Cardiac muscle cell (in vitro differentiated cells and primary cell): Measurements from ENCODE around the gene RSPO3. TPM values are rescaled to one million over a fixed set of nuclear protein-coding genes. Genes with fewer than 3 reads are reported as not detected.

ENCODE experiments used
- DNase-seq, 2 donors: peaks; one replicate each; pipeline versions ENCODE4 v3.0.0 to v3.0.0-alpha.2; 2010 to 2017; ENCODE audit warnings: low read depth in 1 of 2, low spot score in 1 of 2
- H3K27ac ChIP-seq: fragments of 200-600 bp; sonication (generic); 2 replicates; pipeline ENCODE4 v1.5.1; 2016
- H3K27me3 ChIP-seq: fragments of 200-600 bp; sonication (generic); 2 replicates; pipeline ENCODE4 v1.6.0; 2016; ENCODE audit warnings: control low read depth
- H3K36me3 ChIP-seq: fragments of 200-600 bp; sonication (generic); 2 replicates; pipeline ENCODE4 v1.5.1; 2016; ENCODE audit warnings: control low read depth
- H3K4me1 ChIP-seq: fragments of 200-600 bp; sonication (generic); 2 replicates; pipeline ENCODE4 v1.8.1; 2017; ENCODE audit warnings: low read depth, mild to moderate bottlenecking, mixed run types
- H3K4me3 ChIP-seq: fragments of 200-600 bp; sonication (generic); 2 replicates; pipeline ENCODE4 v1.5.1; 2016; ENCODE audit warnings: mild to moderate bottlenecking
- H3K9me3 ChIP-seq: fragments of 200-600 bp; sonication (generic); 2 replicates; pipeline ENCODE4 v1.5.1; 2017; ENCODE audit warnings: low read depth, mild to moderate bottlenecking, control low read depth
- polyA plus RNA-seq: library from polyadenylated mRNA; unstranded; fragments of >200 nt; fragmentation: Nextera tagmentation; extraction: Ambion mirVana; gene quantifications from 2 replicates; pipeline ENCODE4 v1.2.1, GENCODE V29; 2016
- total RNA-seq: library from RNA; depleted of rRNA; stranded (reverse); fragments of >200 nt; gene quantifications from 2 replicates; pipeline ENCODE4 v1.2.3, GENCODE V29; 2016
- TF ChIP-seq, protein P1 (sequence below): IDR thresholded peaks from 2 replicates; pipeline ENCODE4 v1.5.1; 2012; ENCODE audit warnings: low read depth, mild to moderate bottlenecking, low read length

RSPO3 gene
- total and polyA plus RNA-seq, 2 experiments from 2014 or later, result 88.0 to 170 TPM

DNA sequence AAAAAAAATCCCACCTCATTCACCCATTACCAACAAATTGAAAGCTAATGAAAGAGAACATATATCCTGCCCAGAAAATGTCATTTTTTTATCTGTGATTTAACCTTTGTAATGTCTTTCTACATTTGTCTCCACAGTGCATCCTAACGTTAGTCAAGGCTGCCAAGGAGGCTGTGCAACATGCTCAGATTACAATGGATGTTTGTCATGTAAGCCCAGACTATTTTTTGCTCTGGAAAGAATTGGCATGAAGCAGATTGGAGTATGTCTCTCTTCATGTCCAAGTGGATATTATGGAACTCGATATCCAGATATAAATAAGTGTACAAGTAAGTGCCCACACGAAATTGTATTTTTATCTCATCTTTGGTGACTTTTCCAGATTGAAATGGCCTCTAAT is 30.0 kb downstream of the RSPO3 start:
- Histone ChIP-seq H3K36me3 (peaks cover 15% of the 10 kb centered on the region), H3K4me1 (no peaks in the 10 kb centered on the region), H3K4me3 (no peak overlapping the region), H3K27me3 (no peaks in the 10 kb centered on the region), H3K9me3 (no peaks in the 10 kb centered on the region), H3K27ac (no peak overlapping the region)
- peak in 1 of 2 donors; percentile 53 for DNase-seq
- TF ChIP-seq, protein P1, sequence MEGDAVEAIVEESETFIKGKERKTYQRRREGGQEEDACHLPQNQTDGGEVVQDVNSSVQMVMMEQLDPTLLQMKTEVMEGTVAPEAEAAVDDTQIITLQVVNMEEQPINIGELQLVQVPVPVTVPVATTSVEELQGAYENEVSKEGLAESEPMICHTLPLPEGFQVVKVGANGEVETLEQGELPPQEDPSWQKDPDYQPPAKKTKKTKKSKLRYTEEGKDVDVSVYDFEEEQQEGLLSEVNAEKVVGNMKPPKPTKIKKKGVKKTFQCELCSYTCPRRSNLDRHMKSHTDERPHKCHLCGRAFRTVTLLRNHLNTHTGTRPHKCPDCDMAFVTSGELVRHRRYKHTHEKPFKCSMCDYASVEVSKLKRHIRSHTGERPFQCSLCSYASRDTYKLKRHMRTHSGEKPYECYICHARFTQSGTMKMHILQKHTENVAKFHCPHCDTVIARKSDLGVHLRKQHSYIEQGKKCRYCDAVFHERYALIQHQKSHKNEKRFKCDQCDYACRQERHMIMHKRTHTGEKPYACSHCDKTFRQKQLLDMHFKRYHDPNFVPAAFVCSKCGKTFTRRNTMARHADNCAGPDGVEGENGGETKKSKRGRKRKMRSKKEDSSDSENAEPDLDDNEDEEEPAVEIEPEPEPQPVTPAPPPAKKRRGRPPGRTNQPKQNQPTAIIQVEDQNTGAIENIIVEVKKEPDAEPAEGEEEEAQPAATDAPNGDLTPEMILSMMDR, result no peak

DNA sequence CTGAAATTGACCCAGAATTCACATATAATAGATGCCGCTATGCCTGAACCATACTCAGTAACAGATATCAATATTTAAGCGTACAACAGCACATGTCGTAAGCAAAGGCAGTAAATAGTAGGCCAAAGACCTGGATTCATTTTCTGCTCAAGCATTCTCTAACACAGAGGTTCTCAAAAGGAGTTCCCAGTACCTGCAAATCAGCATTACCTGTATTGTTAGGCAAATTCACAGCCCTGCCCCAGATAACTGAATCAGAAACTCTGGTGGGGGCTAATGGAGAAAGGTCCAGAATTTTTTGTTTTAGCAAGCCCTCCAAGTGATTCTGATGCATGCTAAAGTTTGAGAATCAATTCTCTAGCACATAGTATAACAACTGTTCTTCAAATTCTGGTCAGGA is 36.0 kb downstream of the RSPO3 start:
- Histone ChIP-seq H3K36me3 (peaks cover 38% of the 10 kb centered on the region), H3K9me3 (no peaks in the 10 kb centered on the region), H3K27me3 (no peaks in the 10 kb centered on the region), H3K4me3 (no peak overlapping the region), H3K4me1 (no peaks in the 10 kb centered on the region), H3K27ac (no peak overlapping the region)
- no peak for DNase-seq
- TF ChIP-seq, protein P1, result no peak

DNA sequence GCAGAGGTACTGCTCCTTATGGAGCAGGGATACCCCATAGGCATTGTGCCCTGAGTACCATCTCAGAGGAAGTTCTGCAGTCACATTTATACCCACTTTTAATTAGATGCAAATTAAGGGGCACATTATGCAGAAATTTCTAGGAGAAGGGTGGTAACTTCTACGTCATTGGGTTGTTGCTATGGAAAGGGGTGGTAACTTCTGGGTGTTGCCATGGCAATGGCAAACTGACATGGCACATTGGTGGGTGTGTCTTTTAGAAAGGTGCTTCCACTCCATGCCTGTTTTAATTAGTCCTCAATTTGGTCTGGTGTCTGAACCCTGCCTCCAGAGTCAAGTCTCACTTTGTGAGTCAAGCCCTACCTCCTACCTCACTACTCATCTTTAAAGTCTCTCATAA is 42.0 kb downstream of the RSPO3 start:
- no peak for DNase-seq
- Histone ChIP-seq H3K27ac (no peak overlapping the region), H3K4me1 (peaks cover 3% of the 10 kb centered on the region), H3K4me3 (no peak overlapping the region), H3K9me3 (no peaks in the 10 kb centered on the region), H3K36me3 (peaks cover 37% of the 10 kb centered on the region), H3K27me3 (no peaks in the 10 kb centered on the region)
- TF ChIP-seq, protein P1, result no peak

DNA sequence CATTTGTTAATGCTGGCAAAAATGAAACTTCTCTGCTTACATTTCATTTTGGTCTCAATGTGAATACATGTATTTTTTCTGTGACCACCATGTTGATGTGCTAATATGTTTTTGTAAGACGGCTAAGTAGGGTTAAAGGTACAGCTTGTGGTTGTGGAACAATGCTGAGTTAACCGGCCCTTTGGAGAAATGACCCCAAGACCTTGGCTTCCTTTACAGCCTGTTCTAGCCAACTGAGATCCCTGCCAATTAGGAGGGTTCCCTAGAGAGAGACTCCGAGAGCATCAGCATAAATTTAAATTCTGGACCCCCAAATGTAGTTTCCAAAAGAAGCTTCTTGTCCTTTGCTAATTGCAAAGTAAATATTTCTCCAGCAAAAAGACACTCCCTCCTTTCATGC is 44.4 kb downstream of the RSPO3 start:
- H3K9me3 ChIP-seq, result no peaks in the 10 kb centered on the region
- H3K27ac ChIP-seq, result no peak overlapping the region
- TF ChIP-seq, protein P1, result no peak
- no peak overlapping the region for H3K4me3 ChIP-seq
- DNase-seq, result peak in 1 of 2 donors; percentile 62
- peaks cover 29% of the 10 kb centered on the region for H3K36me3 ChIP-seq
- H3K4me1 ChIP-seq, result peaks cover 3% of the 10 kb centered on the region
- no peaks in the 10 kb centered on the region for H3K27me3 ChIP-seq

DNA sequence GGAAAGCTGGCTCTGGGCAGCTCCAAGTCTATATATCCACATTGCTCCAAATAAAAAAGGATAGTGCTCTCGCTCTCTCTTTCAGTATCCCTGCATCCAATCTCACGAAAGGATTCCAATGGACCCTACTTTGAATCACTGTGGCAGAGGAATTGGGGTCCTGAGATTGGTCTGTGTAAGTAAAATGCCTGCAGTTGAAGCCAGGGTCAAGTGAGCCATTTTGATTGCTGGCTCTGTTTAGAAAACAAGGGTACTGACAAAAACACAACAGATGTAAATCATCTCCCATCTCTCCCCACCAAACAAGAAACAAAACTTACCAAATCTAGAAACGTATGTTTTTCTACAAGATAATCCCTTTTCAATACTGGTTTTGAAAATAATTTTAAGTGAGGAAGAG is 45.6 kb downstream of the RSPO3 start:
- Histone ChIP-seq H3K27me3 (no peaks in the 10 kb centered on the region), H3K4me3 (no peak overlapping the region), H3K27ac (no peak overlapping the region), H3K36me3 (peaks cover 29% of the 10 kb centered on the region), H3K9me3 (no peaks in the 10 kb centered on the region), H3K4me1 (peaks cover 3% of the 10 kb centered on the region)
- DNase-seq, result no peak
- TF ChIP-seq, protein P1, result no peak

DNA sequence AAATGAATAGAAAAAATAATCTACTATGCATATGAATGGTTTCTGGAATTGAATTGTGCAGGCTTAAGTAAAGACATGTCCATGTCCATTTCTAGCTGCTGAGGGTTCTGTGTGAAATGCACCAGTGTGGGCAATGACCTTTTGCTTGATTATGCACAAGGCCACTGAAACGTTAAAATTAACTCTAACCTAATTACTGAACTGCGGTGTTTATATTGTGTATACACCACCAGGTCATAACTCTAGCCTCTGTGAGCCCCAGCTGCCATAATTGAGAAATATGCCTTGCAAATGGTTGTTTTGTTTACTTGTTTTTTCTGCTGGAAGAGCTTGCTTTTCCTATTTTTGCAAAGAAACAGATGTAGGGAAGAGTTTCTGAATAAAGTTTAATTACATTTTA is 46.1 kb downstream of the RSPO3 start:
- Histone ChIP-seq H3K9me3 (no peaks in the 10 kb centered on the region), H3K4me3 (no peak overlapping the region), H3K4me1 (peaks cover 3% of the 10 kb centered on the region), H3K27me3 (no peaks in the 10 kb centered on the region), H3K36me3 (peaks cover 29% of the 10 kb centered on the region), H3K27ac (no peak overlapping the region)
- TF ChIP-seq, protein P1, result no peak
- no peak for DNase-seq
